GM13976 (cell line): ENCODE measurements around the gene TAPT1.

Experiments
- DNase-seq: peaks from one replicate; pipeline ENCODE4 v3.0.0; 2012; ENCODE audit warnings: low spot score
- CTCF ChIP-seq: IDR thresholded peaks from 2 replicates; pipeline ENCODE4 v1.5.1; 2012; ENCODE audit warnings: borderline replicate concordance, mild to moderate bottlenecking; ENCODE audit not compliant: insufficient read depth; ENCODE audit errors: extremely low read depth, missing control alignments, control extremely low read depth
- in situ Hi-C: fragments of 300-500 bp; cut with MboI; formaldehyde crosslinking; loops from one replicate; pipeline ENCODE4 v1.12.0; 2022; ENCODE audit warnings: low sequenced_read_pairs, mixed read lengths, inconsistent platforms; ENCODE audit not compliant: unreplicated experiment

TAPT1 gene

GRCh38 chr4:16168710-16169388 lies 57.4 kb downstream of the TAPT1 start:
- in situ Hi-C loops: no loop called here
- DNase-seq: no peak
- TF ChIP-seq CTCF: no peak

DNA sequence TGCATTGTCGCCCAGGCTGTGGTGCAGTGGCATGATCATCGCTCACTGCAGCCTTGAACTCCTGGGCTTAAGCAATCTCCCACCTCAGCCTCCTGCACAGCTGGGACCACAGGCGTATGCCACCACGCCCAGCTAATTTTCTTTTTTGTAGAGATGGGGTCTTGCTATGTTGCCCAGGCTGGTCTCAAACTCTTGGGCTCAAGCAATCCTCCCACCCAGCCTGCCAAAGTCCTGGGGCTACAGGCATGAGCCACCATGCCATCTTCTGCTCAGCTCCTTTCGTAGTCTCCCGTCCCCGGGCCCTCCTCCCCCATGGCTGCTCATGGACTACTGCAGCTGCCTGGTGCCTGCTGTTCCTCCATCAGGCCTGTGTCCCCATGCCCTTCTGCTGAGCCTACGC lies 58.1 kb downstream of the TAPT1 start:
- no peak for DNase-seq
- in situ Hi-C loops: no loop called here
- TF ChIP-seq CTCF: no peak

- in situ Hi-C loops: no loop called here
- DNase-seq: no peak
- TF ChIP-seq CTCF: no peak
Measured at GRCh38 chr4:16165931-16166330, 60.3 kb downstream of the TAPT1 start.

- no peak for TF ChIP-seq CTCF
- DNase-seq: no peak
- in situ Hi-C loops: no loop called here
Measured at GRCh38 chr4:16162891-16163290, 63.4 kb downstream of the TAPT1 start.

DNA sequence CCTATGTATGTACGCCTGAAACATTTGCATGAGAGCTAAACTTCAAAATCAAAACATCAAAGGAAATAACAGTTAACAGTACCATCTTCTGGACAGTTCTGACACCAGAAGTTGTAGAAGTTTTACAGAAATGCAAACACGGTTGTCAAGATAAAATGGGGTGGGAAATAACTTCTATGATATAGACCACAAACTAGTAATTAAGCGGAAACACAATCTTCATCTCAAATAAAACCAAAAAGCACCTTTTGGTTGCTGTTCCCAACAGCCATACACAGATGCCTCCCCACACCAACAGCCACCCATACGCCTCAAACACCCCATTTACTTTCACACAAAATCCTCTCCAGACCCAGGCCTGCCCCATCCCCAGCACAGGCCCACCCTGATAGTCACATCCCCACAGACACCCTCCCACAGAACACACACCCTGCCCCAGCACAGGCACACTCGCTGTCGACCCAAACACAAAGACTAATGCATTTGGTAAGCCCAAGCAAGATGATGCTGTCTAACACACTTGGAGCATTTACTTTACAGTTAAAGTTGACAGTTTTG lies 64.3 kb downstream of the TAPT1 start:
- in situ Hi-C loops: no loop called here
- no peak for DNase-seq
- no peak for TF ChIP-seq CTCF

- DNase-seq: no peak
- in situ Hi-C loops: no loop called here
- no peak for TF ChIP-seq CTCF
Measured at GRCh38 chr4:16160457-16160856, 65.8 kb downstream of the TAPT1 start.
